ENCODE results near the gene STYXL1.

DNA sequence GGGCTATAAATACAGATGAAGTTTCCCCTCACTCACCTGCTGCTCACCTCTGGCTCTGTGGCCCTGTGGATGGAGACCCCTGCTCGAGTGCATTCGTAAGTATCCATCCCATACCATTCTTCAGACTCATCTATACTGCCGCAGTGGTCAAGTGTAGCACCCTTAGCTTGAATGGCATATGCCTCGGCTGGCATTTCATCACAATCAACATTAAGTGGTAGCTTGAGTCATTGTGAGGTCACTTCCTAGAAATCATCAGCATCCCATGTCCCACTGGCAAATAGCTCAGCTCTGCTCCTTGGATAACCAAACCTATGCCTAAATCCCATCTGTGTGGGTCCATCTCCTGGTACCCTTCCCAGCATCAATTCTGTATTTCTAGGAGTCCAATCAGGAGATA, 38.3 kb upstream of the STYXL1 start:
- TF ChIP-seq YY1 (IDR thresholded peaks at IDR 0.05; ENCODE audit: low read depth): no peak
- no peak for TF ChIP-seq CREB1 (IDR thresholded peaks at IDR 0.05; ENCODE audit: low read depth)
- no peak for TF ChIP-seq NFIC (IDR thresholded peaks at IDR 0.05)
- no peak for TF ChIP-seq TCF12 (IDR thresholded peaks at IDR 0.05; ENCODE audit: low read depth)
- TF ChIP-seq EP300 (IDR thresholded peaks at IDR 0.05; ENCODE audit: borderline replicate concordance): no peak
- TF ChIP-seq RAD21 (IDR thresholded peaks at IDR 0.05; ENCODE audit: low read depth): no peak
- TF ChIP-seq TEAD4 (IDR thresholded peaks at IDR 0.05): no peak
- TF ChIP-seq, protein P1, sequence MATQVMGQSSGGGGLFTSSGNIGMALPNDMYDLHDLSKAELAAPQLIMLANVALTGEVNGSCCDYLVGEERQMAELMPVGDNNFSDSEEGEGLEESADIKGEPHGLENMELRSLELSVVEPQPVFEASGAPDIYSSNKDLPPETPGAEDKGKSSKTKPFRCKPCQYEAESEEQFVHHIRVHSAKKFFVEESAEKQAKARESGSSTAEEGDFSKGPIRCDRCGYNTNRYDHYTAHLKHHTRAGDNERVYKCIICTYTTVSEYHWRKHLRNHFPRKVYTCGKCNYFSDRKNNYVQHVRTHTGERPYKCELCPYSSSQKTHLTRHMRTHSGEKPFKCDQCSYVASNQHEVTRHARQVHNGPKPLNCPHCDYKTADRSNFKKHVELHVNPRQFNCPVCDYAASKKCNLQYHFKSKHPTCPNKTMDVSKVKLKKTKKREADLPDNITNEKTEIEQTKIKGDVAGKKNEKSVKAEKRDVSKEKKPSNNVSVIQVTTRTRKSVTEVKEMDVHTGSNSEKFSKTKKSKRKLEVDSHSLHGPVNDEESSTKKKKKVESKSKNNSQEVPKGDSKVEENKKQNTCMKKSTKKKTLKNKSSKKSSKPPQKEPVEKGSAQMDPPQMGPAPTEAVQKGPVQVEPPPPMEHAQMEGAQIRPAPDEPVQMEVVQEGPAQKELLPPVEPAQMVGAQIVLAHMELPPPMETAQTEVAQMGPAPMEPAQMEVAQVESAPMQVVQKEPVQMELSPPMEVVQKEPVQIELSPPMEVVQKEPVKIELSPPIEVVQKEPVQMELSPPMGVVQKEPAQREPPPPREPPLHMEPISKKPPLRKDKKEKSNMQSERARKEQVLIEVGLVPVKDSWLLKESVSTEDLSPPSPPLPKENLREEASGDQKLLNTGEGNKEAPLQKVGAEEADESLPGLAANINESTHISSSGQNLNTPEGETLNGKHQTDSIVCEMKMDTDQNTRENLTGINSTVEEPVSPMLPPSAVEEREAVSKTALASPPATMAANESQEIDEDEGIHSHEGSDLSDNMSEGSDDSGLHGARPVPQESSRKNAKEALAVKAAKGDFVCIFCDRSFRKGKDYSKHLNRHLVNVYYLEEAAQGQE (IDR thresholded peaks at IDR 0.05; ENCODE audit: low read depth): no peak
- peak; percentile 12; the same call in 1 of the 2 replicates for TF ChIP-seq USF1 (IDR thresholded peaks at IDR 0.05)
